ENCODE results near the gene GLDC. TPM values are rescaled to one million over a fixed set of nuclear protein-coding genes. Genes with fewer than 3 reads are reported as not detected.

Gene GLDC
- total RNA-seq, 1 experiment from 2014 or later: 145 TPM

DNA sequence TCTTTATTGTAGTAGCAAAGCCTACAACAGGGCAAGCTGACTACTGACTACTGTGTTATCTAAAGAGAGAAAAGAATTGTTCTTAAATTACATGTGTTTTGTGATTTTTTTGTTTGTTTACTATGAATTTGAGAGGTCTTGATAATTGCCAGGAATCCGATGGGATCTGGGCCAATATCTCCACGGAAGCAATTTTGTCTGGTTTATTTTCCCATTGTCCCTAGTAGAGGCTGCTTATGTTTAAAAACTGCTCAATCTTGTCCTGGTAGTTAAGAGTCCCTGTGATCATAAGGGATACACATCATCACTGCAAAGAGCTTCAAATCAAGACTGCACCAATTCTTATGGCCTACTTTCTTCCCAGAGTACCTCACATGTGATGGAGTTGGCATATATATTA is 94.4 kb downstream of the GLDC start:
- Mint-ChIP-seq H3K27me3 (ENCODE audit: low read depth) (no peaks in the 10 kb centered on the region), H3K27ac (no peak overlapping the region; the same call in 1 of the 2 replicates), H3K4me1 (no peaks in the 10 kb centered on the region), H3K36me3 (peaks cover 60% of the 10 kb centered on the region), H3K9me3 (no peaks in the 10 kb centered on the region), H3K4me3 (no peak overlapping the region)
- ATAC-seq (no peak), DNase-seq (ENCODE audit: low spot score) (no peak)
- TF ChIP-seq KAT7 (CRISPR knock-in tag; IDR thresholded peaks at IDR 0.05; ENCODE audit: borderline replicate concordance) (no peak), USF2 (CRISPR knock-in tag; IDR thresholded peaks at IDR 0.05) (no peak), RELA (CRISPR knock-in tag; IDR thresholded peaks at IDR 0.05; ENCODE audit: borderline replicate concordance) (no peak), MXD4 (CRISPR knock-in tag; IDR thresholded peaks at IDR 0.05; ENCODE audit: borderline replicate concordance) (no peak), CBFB (CRISPR knock-in tag; IDR thresholded peaks at IDR 0.05; ENCODE audit: low read depth) (no peak), ZNF671 (CRISPR knock-in tag; IDR thresholded peaks at IDR 0.05) (no peak), TEAD1 (CRISPR knock-in tag; IDR thresholded peaks at IDR 0.05) (no peak), GTF2I (CRISPR knock-in tag; conservative IDR thresholded peaks at IDR 0.05) (no peak), CREB1 (CRISPR knock-in tag; IDR thresholded peaks at IDR 0.05) (no peak), NFE2L1 (CRISPR knock-in tag; IDR thresholded peaks at IDR 0.05) (no peak), MAX (CRISPR knock-in tag; IDR thresholded peaks at IDR 0.05) (no peak), ZNF219 (CRISPR knock-in tag; IDR thresholded peaks at IDR 0.05; ENCODE audit: borderline replicate concordance) (no peak), ZNF263 (CRISPR knock-in tag; IDR thresholded peaks at IDR 0.05; ENCODE audit: low read depth) (no peak), FOXJ3 (CRISPR knock-in tag; IDR thresholded peaks at IDR 0.05; ENCODE audit: borderline replicate concordance) (no peak), ZNF416 (CRISPR knock-in tag; IDR thresholded peaks at IDR 0.05) (no peak), ATF1 (CRISPR knock-in tag; IDR thresholded peaks at IDR 0.05) (no peak), ELF4 (CRISPR knock-in tag; IDR thresholded peaks at IDR 0.05; ENCODE audit: low read depth) (no peak)
- TF ChIP-seq, protein P1, sequence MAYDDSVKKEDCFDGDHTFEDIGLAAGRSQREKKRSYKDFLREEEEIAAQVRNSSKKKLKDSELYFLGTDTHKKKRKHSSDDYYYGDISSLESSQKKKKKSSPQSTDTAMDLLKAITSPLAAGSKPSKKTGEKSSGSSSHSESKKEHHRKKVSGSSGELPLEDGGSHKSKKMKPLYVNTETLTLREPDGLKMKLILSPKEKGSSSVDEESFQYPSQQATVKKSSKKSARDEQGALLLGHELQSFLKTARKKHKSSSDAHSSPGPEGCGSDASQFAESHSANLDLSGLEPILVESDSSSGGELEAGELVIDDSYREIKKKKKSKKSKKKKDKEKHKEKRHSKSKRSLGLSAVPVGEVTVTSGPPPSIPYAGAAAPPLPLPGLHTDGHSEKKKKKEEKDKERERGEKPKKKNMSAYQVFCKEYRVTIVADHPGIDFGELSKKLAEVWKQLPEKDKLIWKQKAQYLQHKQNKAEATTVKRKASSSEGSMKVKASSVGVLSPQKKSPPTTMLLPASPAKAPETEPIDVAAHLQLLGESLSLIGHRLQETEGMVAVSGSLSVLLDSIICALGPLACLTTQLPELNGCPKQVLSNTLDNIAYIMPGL (CRISPR knock-in tag; IDR thresholded peaks at IDR 0.05): no peak
- CTCF ChIA-PET: no interaction called here
- POLR2A ChIA-PET: no interaction called here

DNA sequence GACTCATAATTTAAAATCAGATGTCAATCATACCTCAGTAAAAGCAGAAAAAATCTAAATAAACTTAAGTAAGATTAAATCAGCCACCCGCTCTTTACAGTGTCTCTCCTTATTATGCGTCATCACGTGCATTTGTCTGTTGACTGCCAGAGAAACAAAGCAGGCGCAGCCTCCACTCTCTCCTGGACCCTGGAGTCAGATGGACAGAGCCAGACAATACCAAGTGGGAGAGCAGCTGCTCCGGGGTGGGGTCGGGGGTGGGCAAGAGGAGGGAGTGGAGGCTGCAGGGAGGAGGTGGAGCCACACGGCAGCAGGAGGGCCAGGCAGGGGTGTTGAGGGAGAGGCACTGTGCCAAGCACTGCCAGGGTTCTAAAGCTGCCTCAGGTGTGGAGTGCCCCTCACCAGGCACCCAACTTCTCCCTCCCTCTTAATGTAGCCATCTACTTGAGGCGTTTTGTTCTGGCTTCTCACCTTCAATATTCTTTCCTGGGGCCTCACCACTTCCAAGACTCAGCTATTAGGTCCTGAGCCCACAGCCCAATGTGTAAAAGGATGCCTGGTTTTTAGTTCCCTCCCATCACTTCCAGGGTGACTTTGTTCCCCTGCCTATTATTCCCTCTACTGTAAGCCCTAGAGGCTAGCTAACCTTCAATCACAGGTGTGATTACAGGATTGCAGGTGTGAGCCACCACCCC is 96.3 kb downstream of the GLDC start:
- Mint-ChIP-seq H3K4me1 (no peaks in the 10 kb centered on the region), H3K27ac (no peak overlapping the region), H3K36me3 (peaks cover 55% of the 10 kb centered on the region), H3K9me3 (no peaks in the 10 kb centered on the region), H3K27me3 (ENCODE audit: low read depth) (no peaks in the 10 kb centered on the region), H3K4me3 (no peak overlapping the region)
- CTCF ChIA-PET: interaction anchor here (0.6 kb wide), 1 partner anchor 145 kb away, joined by 3 read pairs; no protein-coding TSS in a partner anchor
- ATAC-seq (no peak), DNase-seq (ENCODE audit: low spot score) (no peak)
- TF ChIP-seq NFATC4 (CRISPR knock-in tag; IDR thresholded peaks at IDR 0.05) (no peak), IRF1 (CRISPR knock-in tag; IDR thresholded peaks at IDR 0.05) (no peak), IRF2 (CRISPR knock-in tag; IDR thresholded peaks at IDR 0.05; ENCODE audit: borderline replicate concordance, low read depth) (no peak), OVOL2 (CRISPR knock-in tag; IDR thresholded peaks at IDR 0.05; ENCODE audit: borderline replicate concordance) (no peak), PRRX2 (CRISPR knock-in tag; IDR thresholded peaks at IDR 0.05) (no peak), TEAD1 (CRISPR knock-in tag; IDR thresholded peaks at IDR 0.05) (no peak), MYBL2 (CRISPR knock-in tag; IDR thresholded peaks at IDR 0.05) (no peak), ZSCAN18 (CRISPR knock-in tag; IDR thresholded peaks at IDR 0.05) (no peak), E2F5 (CRISPR knock-in tag; IDR thresholded peaks at IDR 0.05) (no peak), ZBTB43 (CRISPR knock-in tag; IDR thresholded peaks at IDR 0.05) (no peak), SP1 (CRISPR knock-in tag; conservative IDR thresholded peaks at IDR 0.05) (no peak), FOXP1 (CRISPR knock-in tag; IDR thresholded peaks at IDR 0.05; ENCODE audit: borderline replicate concordance) (no peak), ZNF232 (CRISPR knock-in tag; IDR thresholded peaks at IDR 0.05) (no peak)
- POLR2A ChIA-PET: interaction anchor here (0.5 kb wide), 1 partner anchor 99 kb away, joined by 3 read pairs; no protein-coding TSS in a partner anchor

All from WTC11 (cell line).